ENCODE data around the gene ACMSD.
"Not testable (repeated sequence)": the region's sequence is repeated elsewhere in the genome, so short reads cannot be mapped to it uniquely, and the experiment has no call there.

The ACMSD gene

DNA sequence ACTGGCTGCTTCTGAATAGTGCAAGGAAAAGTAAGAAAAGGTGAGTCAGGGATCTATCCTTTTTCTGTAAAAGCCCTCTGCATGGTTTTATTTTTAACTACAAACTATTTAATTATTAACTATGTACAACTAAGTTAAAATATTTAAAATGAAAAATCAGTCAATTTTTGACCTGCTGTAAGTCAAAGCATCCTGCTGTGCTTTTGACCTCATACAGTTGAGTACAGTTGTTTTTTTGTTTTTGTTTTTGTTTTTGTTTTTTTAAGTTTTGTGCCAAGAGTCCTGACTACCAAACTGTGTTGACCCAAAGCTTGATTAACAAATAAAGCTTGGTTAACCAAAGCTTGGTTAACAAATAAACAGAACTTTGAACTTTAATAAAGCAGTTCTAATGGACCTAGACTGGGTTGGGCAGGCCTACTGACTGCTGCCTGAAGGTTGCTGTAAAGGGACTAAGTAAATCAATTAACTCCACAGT is at the start of gene ACMSD:
TSS of gene ACMSD (plus strand) at position 474 of the 478 bp plus-strand sequence. CDS start 67 bp downstream, outside the sequence.
- no peak within 1 kb of the TSS for H3K9ac ChIP-seq (ENCODE audit: low read depth, low read length)
- H3K9me3 ChIP-seq (ENCODE audit: control insufficient read depth, insufficient read depth, low read length) = peaks cover 11% of the 10 kb centered on the region
- peaks cover 8% of the 10 kb centered on the region; the same call in 1 of the 2 replicates for H3K4me1 ChIP-seq (ENCODE audit: insufficient read depth, low read length)
- H3K36me3 ChIP-seq (ENCODE audit: insufficient read depth, low read length) = no peaks in the 10 kb centered on the region

DNA sequence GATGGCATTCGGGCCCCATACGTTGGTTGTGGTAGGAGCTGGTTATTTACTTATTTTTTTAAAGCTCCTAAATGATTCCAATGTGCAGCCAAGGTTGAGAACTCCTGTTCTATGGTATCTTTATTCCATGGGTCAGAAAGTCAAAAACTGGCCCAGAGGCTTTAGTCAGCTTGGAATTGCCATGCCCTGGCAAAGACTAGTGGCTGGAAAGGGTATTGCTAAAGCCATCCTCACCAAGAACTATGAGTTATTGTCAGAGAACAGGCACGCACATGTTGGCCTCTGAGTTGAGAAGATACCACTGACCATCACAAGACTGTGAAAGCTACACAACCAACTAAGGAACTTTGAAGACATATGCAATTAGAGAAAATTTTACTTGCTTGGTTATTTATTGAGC is 47.9 kb upstream of the ACMSD start:
- H3K4me1 ChIP-seq (ENCODE audit: insufficient read depth, low read length) = no peaks in the 10 kb centered on the region
- no peaks in the 10 kb centered on the region for H3K36me3 ChIP-seq (ENCODE audit: insufficient read depth, low read length)
- H3K9ac ChIP-seq (ENCODE audit: low read depth, low read length) = no peak overlapping the region
- H3K9me3 ChIP-seq (ENCODE audit: control insufficient read depth, insufficient read depth, low read length) = no peaks in the 10 kb centered on the region

DNA sequence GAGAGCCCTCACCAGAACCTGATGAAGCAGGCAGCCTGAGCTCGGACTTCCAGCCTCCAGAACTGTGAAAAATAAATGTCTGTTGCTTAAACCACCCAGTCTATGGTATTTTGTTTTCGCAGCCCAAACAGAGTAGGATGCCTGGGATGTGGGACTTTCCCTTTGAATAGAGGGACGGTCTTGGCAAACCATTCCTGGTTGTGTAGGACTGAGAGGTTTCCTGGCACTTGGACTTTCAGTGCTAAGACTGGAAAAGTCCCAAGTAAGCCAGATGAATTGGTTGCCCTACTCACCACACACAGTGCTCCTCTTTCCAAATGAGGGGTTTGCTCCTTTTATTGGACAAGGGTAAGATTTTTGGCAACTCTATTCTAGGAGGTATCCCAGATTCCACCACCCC is 46.8 kb upstream of the ACMSD start:
- H3K36me3 ChIP-seq (ENCODE audit: insufficient read depth, low read length) = no peaks in the 10 kb centered on the region
- H3K9me3 ChIP-seq (ENCODE audit: control insufficient read depth, insufficient read depth, low read length) = no peaks in the 10 kb centered on the region
- no peak overlapping the region for H3K9ac ChIP-seq (ENCODE audit: low read depth, low read length)
- no peaks in the 10 kb centered on the region for H3K4me1 ChIP-seq (ENCODE audit: insufficient read depth, low read length)

DNA sequence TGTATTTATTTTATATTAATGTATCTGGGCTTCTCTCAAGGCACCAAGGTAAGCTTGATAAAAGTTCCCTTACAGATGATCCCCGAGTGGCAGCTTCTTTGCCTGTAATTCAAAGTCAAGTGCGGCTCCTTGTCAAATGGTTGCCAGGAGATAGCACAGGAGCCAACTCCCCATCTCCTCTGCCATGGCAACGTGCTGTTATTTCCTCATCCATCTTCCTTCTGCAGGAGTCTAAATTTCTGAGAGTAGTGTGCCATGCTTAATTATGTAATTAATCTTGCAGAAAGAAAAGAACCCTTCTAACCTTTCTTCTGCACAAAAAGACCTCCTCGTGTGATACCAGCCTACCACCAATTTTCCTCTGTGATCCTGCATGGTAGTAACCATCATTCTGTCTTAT is 46.2 kb upstream of the ACMSD start:
- H3K4me1 ChIP-seq (ENCODE audit: insufficient read depth, low read length) = no peaks in the 10 kb centered on the region
- no peaks in the 10 kb centered on the region for H3K36me3 ChIP-seq (ENCODE audit: insufficient read depth, low read length)
- no peak overlapping the region for H3K9ac ChIP-seq (ENCODE audit: low read depth, low read length)
- no peaks in the 10 kb centered on the region for H3K9me3 ChIP-seq (ENCODE audit: control insufficient read depth, insufficient read depth, low read length)

DNA sequence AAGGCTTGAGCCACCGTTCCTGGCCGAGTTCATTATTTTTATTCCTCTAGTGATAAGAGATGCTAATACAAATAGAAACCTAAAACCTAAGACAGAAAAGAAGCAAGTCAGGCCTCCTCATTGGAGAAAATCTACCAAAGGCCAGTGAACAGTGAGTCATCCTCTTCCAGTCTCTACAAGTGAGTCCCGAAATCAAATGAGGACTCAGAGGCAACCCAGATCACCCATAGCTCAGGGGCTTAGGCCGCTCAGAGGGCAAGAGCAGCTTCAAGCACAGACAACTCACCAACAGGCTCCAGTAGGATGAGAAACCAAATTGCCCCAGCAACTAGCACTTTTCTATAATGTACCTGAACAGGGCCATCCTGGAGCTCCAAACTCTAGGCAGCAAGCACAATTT is 42.7 kb upstream of the ACMSD start:
- Histone ChIP-seq H3K9ac (ENCODE audit: low read depth, low read length) (no peak overlapping the region), H3K9me3 (ENCODE audit: control insufficient read depth, insufficient read depth, low read length) (no peaks in the 10 kb centered on the region), H3K36me3 (ENCODE audit: insufficient read depth, low read length) (no peaks in the 10 kb centered on the region), H3K4me1 (ENCODE audit: insufficient read depth, low read length) (no peaks in the 10 kb centered on the region)

DNA sequence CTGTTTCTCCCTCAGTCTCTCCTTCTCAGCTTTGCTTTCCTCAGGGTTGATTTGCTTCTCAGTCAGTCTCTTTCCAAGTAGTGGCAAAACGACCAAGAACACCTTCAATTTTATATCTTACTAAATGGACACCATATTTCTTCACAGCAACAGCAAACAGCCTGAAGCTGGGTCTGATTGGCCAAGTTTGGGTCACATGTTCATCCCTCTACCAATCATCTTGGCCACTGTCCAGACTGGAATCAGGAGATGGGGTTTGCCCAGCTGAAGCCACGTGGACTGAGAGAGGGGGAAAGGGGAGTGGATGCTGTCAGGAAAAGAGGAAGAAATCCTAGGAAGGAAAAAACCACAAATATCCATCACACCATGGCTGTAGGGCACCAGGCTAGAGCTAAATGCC is 42.0 kb upstream of the ACMSD start:
- no peak overlapping the region for H3K9ac ChIP-seq (ENCODE audit: low read depth, low read length)
- H3K4me1 ChIP-seq (ENCODE audit: insufficient read depth, low read length) = no peaks in the 10 kb centered on the region
- no peaks in the 10 kb centered on the region for H3K9me3 ChIP-seq (ENCODE audit: control insufficient read depth, insufficient read depth, low read length)
- no peaks in the 10 kb centered on the region for H3K36me3 ChIP-seq (ENCODE audit: insufficient read depth, low read length)

DNA sequence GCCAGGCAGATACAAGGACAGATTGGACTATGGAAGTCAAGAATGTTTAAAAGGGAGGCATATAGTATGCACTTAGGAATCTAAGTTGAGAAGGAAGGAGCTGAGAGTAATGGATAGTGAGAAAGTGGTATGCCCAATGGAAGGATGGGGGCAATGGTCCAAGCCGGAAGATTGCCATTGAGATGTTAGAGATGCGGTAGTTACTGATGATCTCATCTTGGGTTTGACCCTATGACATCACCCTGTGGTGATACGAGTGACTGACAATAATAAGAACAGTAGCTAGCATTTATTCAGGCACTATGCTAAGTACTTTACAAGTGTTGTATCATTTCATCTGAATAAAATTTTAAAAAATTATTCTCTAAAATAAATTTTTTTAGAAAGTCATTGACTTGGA is 38.5 kb upstream of the ACMSD start:
- no peaks in the 10 kb centered on the region for H3K4me1 ChIP-seq (ENCODE audit: insufficient read depth, low read length)
- H3K36me3 ChIP-seq (ENCODE audit: insufficient read depth, low read length) = no peaks in the 10 kb centered on the region
- H3K9me3 ChIP-seq (ENCODE audit: control insufficient read depth, insufficient read depth, low read length) = peaks cover 5% of the 10 kb centered on the region
- no peak overlapping the region for H3K9ac ChIP-seq (ENCODE audit: low read depth, low read length)

DNA sequence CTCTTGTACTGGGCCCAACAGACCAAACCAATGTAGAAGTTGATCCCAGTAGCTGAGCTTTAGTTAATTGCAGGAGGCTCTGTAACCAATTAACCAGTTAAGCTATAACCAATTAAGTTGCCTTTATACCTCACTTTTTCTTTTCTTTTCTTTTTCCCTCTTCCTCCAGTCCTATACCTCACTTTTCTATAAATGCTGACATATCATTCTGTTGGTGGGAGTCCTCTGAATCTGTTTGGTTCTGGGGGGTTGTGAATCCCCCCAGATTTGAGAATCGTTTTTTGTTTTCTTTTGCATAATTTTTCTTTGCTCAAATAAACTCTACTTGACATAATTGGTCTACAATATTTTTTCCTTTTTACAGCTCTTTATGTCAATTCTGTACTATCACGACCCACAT is 38.1 kb upstream of the ACMSD start:
- H3K9me3 ChIP-seq (ENCODE audit: control insufficient read depth, insufficient read depth, low read length) = peaks cover 5% of the 10 kb centered on the region
- H3K36me3 ChIP-seq (ENCODE audit: insufficient read depth, low read length) = no peaks in the 10 kb centered on the region
- no peak overlapping the region for H3K9ac ChIP-seq (ENCODE audit: low read depth, low read length)
- no peaks in the 10 kb centered on the region for H3K4me1 ChIP-seq (ENCODE audit: insufficient read depth, low read length)

DNA sequence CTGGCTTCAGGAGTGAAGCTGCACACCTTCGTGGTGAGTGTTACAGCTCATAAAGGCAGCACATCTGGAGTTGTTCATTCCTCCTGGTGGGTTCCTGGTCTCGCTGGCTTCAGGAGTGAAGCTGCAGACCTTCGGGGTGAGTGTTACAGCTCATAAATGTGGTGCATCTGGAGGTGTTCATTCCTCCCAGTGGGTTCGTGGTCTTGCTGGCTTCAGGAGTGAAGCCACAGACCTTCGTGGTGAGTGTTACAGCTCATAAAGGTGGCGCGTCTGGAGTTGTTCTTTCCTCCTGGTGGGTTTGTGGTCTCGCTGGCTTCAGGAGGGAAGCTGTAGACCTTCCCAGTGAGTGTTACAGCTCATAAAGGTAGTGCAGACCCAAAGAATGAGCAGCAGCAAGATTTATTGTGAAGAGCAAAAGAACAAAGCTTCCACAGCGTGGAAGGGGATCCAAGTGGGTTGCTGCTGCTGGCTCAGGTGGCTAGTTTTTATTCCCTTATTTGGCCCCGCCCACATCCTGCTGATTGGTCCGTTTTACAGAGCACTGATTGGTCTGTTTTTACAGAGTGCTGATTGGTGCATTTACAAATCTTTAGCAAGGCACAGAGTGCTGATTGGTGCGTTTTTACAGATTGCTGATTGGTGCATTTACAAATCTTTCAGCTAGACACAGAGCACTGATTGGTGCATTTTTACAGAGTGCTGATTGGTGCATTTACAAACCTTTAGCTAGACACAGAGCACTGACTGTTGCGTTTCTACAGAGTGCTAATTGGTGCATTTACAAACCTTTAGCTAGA is 34.6 kb upstream of the ACMSD start:
- H3K9me3 ChIP-seq (ENCODE audit: control insufficient read depth, insufficient read depth, low read length); H3K9ac ChIP-seq (ENCODE audit: low read depth, low read length); H3K4me1 ChIP-seq (ENCODE audit: insufficient read depth, low read length); H3K36me3 ChIP-seq (ENCODE audit: insufficient read depth, low read length): not testable (repeated sequence)

DNA sequence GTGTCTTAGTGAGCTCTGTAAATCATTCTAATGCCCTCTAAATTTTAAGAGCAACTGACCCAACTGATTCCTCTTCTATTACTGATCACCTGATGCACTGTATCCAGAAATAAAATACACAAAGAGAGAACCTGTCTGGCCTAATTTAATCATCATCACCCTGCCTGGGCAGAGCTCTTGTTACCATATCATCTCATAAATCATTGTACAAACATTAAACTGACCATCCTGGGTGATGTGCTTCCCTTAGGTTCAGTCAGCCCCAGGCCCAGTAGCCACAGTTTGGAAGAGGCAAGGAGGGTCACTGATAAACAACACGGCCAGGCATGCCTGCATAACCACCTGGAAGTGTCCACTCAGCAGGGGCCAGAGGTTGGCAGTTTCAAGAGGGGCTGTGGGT is 22.7 kb upstream of the ACMSD start:
- Histone ChIP-seq H3K9me3 (ENCODE audit: control insufficient read depth, insufficient read depth, low read length) (no peaks in the 10 kb centered on the region; the same call in 1 of the 2 replicates), H3K36me3 (ENCODE audit: insufficient read depth, low read length) (no peaks in the 10 kb centered on the region), H3K4me1 (ENCODE audit: insufficient read depth, low read length) (no peaks in the 10 kb centered on the region), H3K9ac (ENCODE audit: low read depth, low read length) (no peak overlapping the region)

DNA sequence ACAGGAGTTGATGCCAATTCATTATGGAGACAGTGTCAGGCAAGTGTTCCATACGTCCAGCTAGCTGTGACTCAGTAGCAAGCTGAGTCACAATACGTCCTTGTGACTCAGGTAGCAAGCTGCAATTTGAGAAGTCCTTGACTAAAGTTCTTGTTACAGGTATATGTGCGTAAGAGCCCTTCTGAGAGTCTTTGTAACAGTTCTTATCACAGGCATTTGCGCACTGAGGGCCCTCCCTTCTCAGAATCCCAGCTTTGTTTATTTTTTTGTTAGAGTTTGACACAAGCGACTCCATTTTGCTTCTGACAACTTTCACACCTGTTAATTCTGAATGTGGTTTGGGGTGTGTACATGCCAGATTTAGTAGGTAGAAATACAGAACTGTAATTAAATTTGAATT is 20.1 kb upstream of the ACMSD start:
- H3K9me3 ChIP-seq (ENCODE audit: control insufficient read depth, insufficient read depth, low read length) = no peaks in the 10 kb centered on the region
- no peak overlapping the region for H3K9ac ChIP-seq (ENCODE audit: low read depth, low read length)
- no peaks in the 10 kb centered on the region for H3K36me3 ChIP-seq (ENCODE audit: insufficient read depth, low read length)
- H3K4me1 ChIP-seq (ENCODE audit: insufficient read depth, low read length) = no peaks in the 10 kb centered on the region

DNA sequence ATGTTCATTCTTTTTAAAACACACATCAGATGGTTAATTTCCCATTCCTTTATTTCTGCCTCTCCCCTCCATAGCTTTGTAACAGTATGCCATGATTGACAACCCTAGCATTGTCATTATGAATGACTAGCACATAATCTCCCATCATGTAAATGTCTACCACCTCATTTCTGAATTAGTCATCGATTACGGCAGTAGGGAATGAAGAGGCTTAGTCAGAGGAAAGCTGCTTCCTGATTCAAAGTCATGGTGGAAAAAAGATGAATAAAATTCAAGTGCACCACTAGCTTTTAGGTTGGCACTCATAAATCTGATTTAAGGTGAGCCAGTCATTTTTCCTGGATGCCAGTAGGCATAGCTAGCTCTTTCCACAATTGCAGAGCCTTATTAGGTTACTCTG is 19.1 kb upstream of the ACMSD start:
- no peaks in the 10 kb centered on the region for H3K4me1 ChIP-seq (ENCODE audit: insufficient read depth, low read length)
- no peaks in the 10 kb centered on the region for H3K9me3 ChIP-seq (ENCODE audit: control insufficient read depth, insufficient read depth, low read length)
- H3K9ac ChIP-seq (ENCODE audit: low read depth, low read length) = no peak overlapping the region
- no peaks in the 10 kb centered on the region for H3K36me3 ChIP-seq (ENCODE audit: insufficient read depth, low read length)

DNA sequence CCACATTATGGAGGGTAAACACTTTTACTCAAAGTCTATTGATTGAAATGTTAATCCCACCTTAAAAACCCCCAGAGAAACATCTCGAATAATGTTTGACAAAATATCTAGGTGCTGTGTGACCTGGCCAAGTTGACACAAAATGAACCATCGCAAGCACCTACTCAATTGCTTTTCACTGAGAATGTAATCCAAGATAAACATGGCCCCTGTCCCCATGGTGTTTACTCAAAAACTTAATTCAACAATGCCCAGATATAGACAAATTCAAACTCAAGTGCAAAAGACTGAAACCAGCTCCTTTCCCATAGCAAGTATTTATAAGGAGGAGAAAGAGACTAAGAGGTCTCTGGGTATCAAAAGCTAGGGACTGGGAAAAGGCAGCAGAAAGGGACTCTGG is 15.0 kb upstream of the ACMSD start:
- Histone ChIP-seq H3K36me3 (ENCODE audit: insufficient read depth, low read length) (no peaks in the 10 kb centered on the region), H3K9ac (ENCODE audit: low read depth, low read length) (no peak overlapping the region), H3K9me3 (ENCODE audit: control insufficient read depth, insufficient read depth, low read length) (no peaks in the 10 kb centered on the region), H3K4me1 (ENCODE audit: insufficient read depth, low read length) (no peaks in the 10 kb centered on the region)

DNA sequence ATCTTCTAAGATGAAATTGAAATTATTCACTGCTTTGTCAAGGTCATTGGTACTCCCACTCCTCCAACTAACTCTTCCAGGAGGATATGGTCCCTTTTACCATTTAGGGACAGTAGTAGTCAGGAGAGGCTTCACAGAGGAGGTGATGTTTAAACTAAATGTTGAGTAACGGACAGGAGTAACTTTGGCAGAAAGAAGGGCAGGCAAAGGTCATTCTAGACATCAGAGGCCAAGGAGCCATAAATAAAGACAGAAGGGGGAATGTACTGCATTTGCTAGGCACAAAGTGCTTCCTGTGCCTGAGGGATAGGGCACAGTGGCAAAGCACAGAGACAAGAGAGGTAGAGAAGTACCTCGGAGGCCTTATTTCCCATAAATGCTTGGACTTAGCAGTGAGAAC is 14.6 kb upstream of the ACMSD start:
- H3K4me1 ChIP-seq (ENCODE audit: insufficient read depth, low read length) = no peaks in the 10 kb centered on the region
- H3K9me3 ChIP-seq (ENCODE audit: control insufficient read depth, insufficient read depth, low read length) = no peaks in the 10 kb centered on the region
- H3K36me3 ChIP-seq (ENCODE audit: insufficient read depth, low read length) = no peaks in the 10 kb centered on the region
- H3K9ac ChIP-seq (ENCODE audit: low read depth, low read length) = no peak overlapping the region

DNA sequence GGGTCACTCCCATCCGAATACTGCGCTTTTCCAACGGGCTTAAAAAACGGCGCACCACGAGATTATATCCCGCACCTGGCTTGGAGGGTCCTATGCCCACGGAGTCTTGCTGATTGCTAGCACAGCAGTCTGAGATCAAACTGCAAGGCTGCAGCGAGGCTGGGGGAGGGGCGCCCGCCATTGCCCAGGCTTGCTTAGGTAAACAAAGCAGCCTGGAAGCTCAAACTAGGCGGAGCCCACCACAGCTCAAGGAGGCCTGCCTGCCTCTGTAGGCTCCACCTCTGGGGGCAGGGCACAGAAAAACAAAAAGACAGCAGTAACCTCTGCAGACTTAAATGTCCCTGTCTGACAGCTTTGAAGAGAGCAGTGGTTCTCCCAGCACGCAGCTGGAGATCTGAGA is 12.7 kb upstream of the ACMSD start:
- H3K36me3 ChIP-seq (ENCODE audit: insufficient read depth, low read length); H3K4me1 ChIP-seq (ENCODE audit: insufficient read depth, low read length); H3K9me3 ChIP-seq (ENCODE audit: control insufficient read depth, insufficient read depth, low read length); H3K9ac ChIP-seq (ENCODE audit: low read depth, low read length): not testable (repeated sequence)

Data from ES-I3 (cell line).